Suppressor macrophage treated with lipopolysaccharide for 1 hour (primary cell): Measurements from ENCODE around the gene SPECC1.
"Not testable (repeated sequence)": the region's sequence is repeated elsewhere in the genome, so short reads cannot be mapped to it uniquely, and the experiment has no call there.

Experiments used
- DNase-seq, 3 donors: peaks; one replicate each; pipeline ENCODE4 v3.0.0-alpha.2; 2020 to 2022

SPECC1 gene

DNA sequence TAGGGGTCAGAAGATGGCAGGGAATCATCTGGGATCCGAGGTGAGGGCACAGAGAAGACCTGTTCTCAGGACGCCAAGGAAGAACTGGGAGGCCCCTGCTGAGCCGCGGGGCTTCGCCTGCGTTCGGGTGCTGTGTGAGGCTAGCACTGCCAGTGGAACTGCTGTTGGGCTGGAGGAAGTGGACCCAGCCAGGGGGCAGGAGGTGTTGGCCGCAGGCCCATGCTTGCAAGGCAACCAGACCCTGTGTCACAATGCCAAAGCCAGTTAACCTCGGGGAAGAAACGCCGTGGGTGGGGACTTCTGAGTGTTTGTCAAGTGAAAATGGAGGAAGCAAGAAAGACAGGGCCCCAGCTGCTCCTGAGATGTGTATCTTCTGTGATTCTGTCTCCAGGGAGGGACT is 272.7 kb downstream of the SPECC1 start:
- peak; percentile 96 for DNase-seq

GRCh38 chr17:20282526-20283308 is 273.6 kb downstream of the SPECC1 start:
- DNase-seq, result no peak

DNA sequence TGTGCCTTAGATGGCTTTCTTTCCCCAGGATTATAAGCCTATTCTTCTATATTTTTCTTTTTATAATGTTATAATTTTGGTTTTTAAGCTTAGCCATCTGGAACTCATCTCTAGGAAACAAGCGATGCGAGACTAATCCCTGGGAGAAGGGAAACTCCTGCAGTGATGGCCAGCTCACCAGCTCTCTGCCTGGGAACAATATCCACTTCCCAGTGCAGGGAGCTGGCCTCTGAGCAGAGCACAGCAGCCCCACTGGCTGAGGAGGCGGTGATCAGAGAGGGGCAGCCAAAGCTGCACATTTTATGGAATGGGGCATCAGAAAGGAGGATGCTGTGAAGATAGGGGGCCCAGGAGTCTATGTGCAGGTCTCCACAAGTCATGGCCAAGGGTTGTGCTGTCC is 274.9 kb downstream of the SPECC1 start:
- DNase-seq, result no peak

- no peak for DNase-seq
Observed at GRCh38 chr17:20284570-20285295, 275.6 kb downstream of the SPECC1 start.

DNA sequence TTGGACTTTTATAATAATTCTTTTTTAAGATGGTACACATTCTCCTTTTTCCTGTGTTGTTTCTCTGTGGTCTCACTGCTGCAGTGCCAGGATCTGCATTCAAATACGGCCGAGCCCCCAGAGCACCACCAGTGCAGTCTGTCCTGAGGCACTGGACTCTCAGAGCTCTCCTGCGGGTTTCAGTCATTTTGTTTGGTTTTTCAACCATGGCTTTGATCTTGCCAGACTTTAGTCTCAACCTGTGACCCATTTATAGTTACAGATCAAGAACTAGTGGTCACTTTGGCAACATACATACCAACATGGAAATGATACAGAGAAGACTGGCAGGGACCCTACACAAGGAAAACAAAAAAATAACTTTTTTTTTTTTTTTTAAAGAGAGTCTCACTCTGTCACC is 280.8 kb downstream of the SPECC1 start:
- no peak for DNase-seq

DNA sequence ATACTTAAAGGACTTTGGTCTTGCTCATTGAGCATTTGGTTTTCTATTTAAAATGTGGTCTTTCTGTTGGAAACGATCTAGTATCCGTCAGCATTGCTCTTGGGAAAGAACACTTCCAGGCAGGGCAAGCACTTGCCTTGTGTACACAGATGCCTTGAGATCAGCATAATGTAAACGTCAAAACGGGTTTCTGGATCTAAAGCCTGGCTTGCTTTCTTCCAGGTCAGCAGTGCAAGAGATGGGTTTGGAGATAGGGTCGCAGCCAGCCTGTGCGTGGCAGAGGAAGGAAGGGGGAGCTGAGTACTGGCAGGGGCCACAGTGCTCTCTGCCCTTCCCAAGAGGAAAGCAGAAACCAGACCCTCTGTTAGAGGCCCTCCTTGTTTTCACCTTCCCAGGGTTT is 282.7 kb downstream of the SPECC1 start:
- DNase-seq, result no peak

GRCh38 chr17:20293501-20293900 is 284.3 kb downstream of the SPECC1 start:
- DNase-seq, result no peak

- no peak for DNase-seq
Observed at GRCh38 chr17:20294120-20294519, 285.0 kb downstream of the SPECC1 start.

GRCh38 chr17:20299013-20299412 is 289.9 kb downstream of the SPECC1 start:
- DNase-seq, result no peak

DNA sequence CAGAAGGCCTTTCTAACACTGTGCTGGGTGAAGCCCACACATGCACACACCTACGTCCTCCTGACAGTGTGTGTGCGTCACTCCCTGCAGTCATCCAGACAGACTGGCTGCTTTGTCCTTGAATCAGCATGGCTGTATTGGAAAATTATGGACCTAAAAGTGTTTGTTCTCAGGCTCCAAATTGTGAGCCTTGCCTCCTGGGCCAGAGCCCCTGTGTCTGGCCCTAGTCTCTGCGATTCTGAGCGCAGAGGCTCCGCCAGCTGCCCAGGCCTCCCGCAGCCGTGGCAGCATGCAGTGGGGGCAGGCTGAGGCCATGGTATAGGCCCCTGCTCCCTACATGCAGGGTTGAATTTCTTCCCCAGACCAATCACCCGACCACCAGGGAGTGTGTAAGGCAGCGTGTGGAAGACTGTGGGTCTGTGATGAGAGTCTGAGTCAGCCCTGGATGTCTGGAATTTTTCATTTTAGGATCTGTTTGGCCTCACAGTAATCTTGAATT is 291.3 kb downstream of the SPECC1 start:
- no peak for DNase-seq

GRCh38 chr17:20302246-20302917 is 293.2 kb downstream of the SPECC1 start:
- DNase-seq, result peak in 1 of 3 donors; percentile 4

GRCh38 chr17:20304961-20305360 is 295.8 kb downstream of the SPECC1 start:
- no peak for DNase-seq

- no peak for DNase-seq
Observed at GRCh38 chr17:20306924-20307323, 297.8 kb downstream of the SPECC1 start.

DNA sequence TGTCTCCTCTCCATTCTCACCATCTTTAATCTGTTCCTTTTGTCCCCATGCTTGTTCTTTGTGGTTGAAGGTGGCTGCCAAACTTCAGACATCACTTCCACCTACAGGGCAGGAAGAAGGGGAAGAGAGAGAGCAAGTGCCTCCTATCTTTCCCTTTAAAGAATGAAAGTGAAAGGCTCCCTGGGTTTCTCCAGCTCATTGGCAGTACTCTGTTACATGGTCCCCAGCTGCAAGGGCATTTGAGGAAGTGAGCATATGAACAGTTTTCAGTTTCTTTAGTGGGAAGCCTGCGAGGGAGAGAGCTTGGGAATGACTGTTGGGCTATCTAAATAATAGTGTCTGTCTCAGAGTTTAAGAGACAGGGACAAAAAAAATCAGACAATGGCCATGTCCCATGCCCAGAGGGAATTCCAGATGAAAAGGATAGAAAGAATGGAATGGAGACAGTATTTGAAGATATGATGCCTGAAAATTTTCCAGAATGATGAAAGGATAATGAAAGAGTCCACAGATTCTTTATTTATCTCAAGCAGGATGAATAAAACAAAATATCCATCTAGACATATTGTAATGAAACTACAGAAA is 298.3 kb downstream of the SPECC1 start:
- peak; percentile 56 to 75 (median 71) for DNase-seq

GRCh38 chr17:20310481-20310880 is 301.3 kb downstream of the SPECC1 start:
- DNase-seq, result no peak

DNA sequence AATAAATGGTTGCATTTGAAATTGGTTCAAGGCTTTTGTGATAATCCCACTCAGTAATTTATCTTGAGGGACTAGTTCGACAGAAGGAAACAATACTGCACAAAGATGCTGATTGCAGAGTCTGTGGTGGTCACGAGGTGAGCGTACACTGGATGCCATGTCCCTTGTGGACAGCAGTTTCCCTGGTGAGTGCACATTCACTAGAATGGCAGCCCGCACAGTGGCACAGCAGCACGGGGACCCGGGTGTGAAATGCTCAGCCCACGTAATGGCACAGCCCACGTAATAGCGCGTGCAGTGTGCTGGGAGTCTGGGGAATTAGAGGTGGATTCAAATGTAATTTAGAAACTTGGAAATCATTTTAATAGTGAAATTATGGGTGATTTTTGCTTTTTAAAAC is 304.1 kb downstream of the SPECC1 start:
- DNase-seq, result no peak

DNA sequence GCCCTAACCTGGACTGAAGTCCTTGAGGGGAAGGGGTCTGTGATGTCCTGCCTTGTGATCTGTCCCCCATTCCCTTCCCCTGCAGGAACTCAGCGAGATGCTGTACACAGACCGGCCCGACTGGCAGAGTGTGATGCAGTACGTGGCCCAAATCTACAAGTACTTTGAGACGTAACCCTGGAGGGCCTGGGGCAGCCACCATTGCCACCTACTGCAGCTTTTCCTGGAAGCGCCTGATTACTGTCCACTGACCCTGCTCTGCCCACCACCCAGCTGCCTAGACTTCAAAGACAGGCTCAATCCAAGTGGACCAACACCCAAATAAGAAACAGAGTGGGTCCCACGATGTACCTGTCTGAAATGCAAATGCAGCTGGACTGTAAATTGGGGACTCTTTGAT is 304.7 kb downstream of the SPECC1 start:
- DNase-seq, result no peak

DNA sequence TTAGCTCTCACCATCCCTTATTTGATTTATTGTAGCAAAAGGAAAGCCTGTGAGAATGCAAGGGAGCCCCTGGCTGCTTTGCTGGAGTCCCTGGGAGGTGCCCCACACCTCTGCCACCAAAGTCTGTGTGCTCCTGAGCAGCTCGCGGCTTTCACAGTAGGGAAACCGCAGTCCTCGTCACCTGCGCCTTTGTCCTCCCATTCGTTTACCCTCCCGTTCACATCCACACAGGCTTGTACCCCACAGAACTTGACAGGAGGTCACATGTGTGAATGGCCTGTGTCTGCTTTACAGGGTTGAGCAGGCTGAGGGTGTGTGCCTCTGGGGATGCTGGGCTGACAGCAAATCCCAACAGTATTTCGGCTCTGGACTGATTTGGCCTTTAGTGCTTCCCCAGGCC is 305.7 kb downstream of the SPECC1 start:
- DNase-seq, result no peak

DNA sequence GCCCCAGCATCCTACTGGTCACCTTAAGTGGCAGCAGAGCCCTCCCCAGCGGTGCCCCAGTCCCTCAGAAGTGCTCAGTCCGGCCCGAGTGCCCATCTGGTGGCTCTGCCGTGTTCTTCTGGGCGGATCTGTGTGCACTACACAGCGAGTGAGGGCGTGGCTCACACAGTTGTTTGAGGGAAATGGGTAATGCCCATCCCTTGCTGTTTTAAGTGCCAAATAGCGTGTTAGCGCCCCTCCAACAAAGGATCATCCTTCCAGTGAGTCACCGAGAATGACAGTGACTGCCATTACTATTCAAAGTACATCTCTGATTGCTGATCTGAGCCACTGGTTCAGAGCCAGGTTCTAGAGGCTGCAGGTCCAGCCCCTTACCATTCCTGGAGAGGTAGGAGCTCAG is 306.2 kb downstream of the SPECC1 start:
- DNase-seq, result no peak

- no peak for DNase-seq
Observed at GRCh38 chr17:20315821-20316220, 306.7 kb downstream of the SPECC1 start.

DNA sequence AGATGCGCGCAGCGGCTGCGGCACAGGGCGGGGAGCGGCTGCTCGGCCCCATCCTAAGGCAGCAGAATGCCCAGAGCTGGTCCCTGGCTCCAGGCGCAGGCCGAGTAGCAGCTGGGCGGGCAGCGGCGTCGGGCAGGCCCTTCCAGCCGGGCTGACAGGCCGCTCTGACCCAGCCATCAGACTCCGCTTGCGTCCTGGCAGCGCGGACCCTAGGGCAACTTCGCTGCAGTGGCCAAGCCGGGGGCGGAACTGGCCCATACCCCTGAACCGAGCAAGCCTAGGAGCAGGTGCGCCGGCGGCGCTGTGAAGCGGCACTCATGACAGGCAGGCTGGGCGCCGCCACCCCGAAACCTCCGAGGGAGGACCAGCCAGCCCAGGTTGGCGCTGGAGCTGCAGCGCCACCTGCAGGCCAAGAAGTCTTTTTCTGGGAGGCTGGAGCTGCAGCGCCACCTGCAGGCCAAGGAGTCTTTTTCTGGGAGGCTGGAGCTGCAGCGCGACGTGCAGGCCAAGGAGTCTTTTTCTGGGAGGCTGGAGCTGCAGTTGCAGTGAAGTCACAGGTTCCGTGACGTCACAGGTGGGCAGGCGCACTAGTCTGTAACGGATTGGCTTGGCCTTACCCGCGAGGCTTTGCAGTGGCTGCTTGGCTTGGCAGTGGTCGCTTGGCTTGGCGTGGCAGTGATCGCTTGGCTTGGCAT is 311.5 kb downstream of the SPECC1 start:
- DNase-seq, result peak; percentile 71 to 87 (median 82)

DNA sequence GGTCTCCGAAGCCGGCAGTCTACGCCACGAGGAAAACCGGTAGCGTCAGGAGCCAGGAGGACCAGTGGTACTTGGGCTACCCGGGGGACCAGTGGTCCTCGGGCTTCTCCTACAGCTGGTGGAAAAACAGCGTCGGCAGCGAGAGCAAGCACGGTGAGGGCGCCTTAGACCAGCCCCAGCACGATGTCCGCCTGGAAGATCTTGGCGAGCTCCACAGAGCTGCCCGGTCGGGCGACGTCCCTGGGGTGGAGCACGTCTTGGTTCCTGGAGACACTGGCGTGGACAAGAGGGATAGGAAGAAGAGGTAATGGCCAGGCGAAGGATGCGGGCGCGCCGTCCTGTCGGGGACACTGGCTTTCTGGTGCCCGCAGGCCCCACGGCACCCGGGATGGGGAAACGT is 312.2 kb downstream of the SPECC1 start:
- DNase-seq, result not testable (repeated sequence)

- DNase-seq, result not testable (repeated sequence)
Observed at GRCh38 chr17:20327739-20328138, 318.6 kb downstream of the SPECC1 start.
